HCT116 (cell line): ENCODE results near the gene HIVEP3. TPM values are rescaled to one million over a fixed set of nuclear protein-coding genes. Genes with fewer than 3 reads are reported as not detected.

Experiments used
- ATAC-seq: fragments of 200-7000 bp; cut with Tn5 transposase; 2 replicates; pipeline ENCODE4 v1.9.1; 2020; ENCODE audit warnings: mild to moderate bottlenecking, moderate library complexity
- BruUV-seq: library from RNA; stranded (reverse); fragments of 400-500 nt; replicated peaks from 2 replicates; lab custom pipeline; 2021; lab: Mats Ljungman, UMichigan
- CTCF ChIA-PET: fragments of 300-600 bp; sonication (Branson Sonifier 250); formaldehyde crosslinking; loops from one replicate; lab custom pipeline; 2021; ENCODE audit warnings: antibody characterized with exemption; lab: Charles Lee
- POLR2A ChIA-PET: fragments of 300-600, 350-600 bp; sonication (Branson Sonifier 250); formaldehyde crosslinking; loops from one replicate; lab custom pipeline; 2021; ENCODE audit warnings: antibody characterized with exemption; lab: Charles Lee
- RAD21 ChIA-PET, 2 experiments: fragments of 300-600 bp; sonication (Branson Sonifier 250); formaldehyde crosslinking; loops; one replicate each; lab custom pipeline; 2023; ENCODE audit warnings: low total read pairs in 2 of 2; ENCODE audit not compliant: uncharacterized antibody in 2 of 2, unreplicated experiment in 2 of 2, low non-redundant PET in 1 of 2; lab: Charles Lee
- DNase-seq: peaks from one replicate; pipeline ENCODE4 v3.0.0-alpha.2; 2010; ENCODE audit warnings: low read depth, low spot score
- H2AFZ ChIP-seq: fragments of 200-600 bp; shearing (Covaris generic), sonication (generic); 2 replicates; pipeline ENCODE4 v1.6.1; 2017; ENCODE audit warnings: low read depth, mixed run types, mixed read lengths, antibody characterized with exemption, low read length; ENCODE audit not compliant: poor library complexity, severe bottlenecking
- H3K27ac ChIP-seq: 2 replicates; pipeline ENCODE4 v1.5.1; 2012; ENCODE audit warnings: low read depth, low read length
- H3K27me3 ChIP-seq: fragments of 200-600 bp; sonication (generic); 2 replicates; pipeline ENCODE4 v1.6.1; 2016; ENCODE audit warnings: mixed run types, low read length, mixed read lengths; ENCODE audit not compliant: insufficient read depth
- H3K36me3 ChIP-seq, 2 experiments: fragments of 200-500 bp in 1 of 2; fragments of 200-600 bp in 1 of 2; sonication (Bioruptor generic) in 1 of 2; sonication (generic) in 1 of 2; 2 replicates each; pipeline versions ENCODE4 v1.5.1 to v1.6.1; 2014 to 2016; ENCODE audit warnings: low read length in 2 of 2, inconsistent platforms in 1 of 2, mixed read lengths in 1 of 2, mixed run types in 1 of 2; ENCODE audit not compliant: insufficient read depth in 2 of 2, control insufficient read depth in 1 of 2
- H3K4me1 ChIP-seq, 2 experiments: fragments of 200-600 bp in 1 of 2; sonication (generic) in 1 of 2; 2 replicates each; pipeline versions ENCODE4 v1.5.1 to v1.6.1; 2012 to 2017; ENCODE audit warnings: low read length in 2 of 2, inconsistent platforms in 1 of 2, mild to moderate bottlenecking in 1 of 2, mixed read lengths in 1 of 2, mixed run types in 1 of 2, moderate library complexity in 1 of 2; ENCODE audit not compliant: insufficient read depth in 2 of 2, control insufficient read depth in 1 of 2
- H3K4me2 ChIP-seq: fragments of 200-600 bp; sonication (generic); 2 replicates; pipeline ENCODE4 v1.6.1; 2017; ENCODE audit warnings: mixed run types, low read length, mixed read lengths
- H3K4me3 ChIP-seq, 2 experiments: fragments of 200-600 bp in 1 of 2; sonication (generic) in 1 of 2; replicated peaks in 1 of 2; 2 replicates each; pipeline ENCODE4 v1.5.1; 2011 to 2016; ENCODE audit warnings: low read length in 2 of 2, control low read depth in 1 of 2, low read depth in 1 of 2, mild to moderate bottlenecking in 1 of 2, mixed read lengths in 1 of 2, mixed run types in 1 of 2
- H3K79me2 ChIP-seq: fragments of 200-600 bp; sonication (generic); 2 replicates; pipeline ENCODE4 v1.6.1; 2017; ENCODE audit warnings: mild to moderate bottlenecking, mixed run types, low read length, moderate library complexity, mixed read lengths; ENCODE audit not compliant: insufficient read depth
- H3K9ac ChIP-seq: fragments of 200-600 bp; sonication (generic); 2 replicates; pipeline ENCODE4 v1.6.1; 2016; ENCODE audit warnings: low read length, mixed read lengths
- H3K9me2 ChIP-seq: fragments of 200-600 bp; sonication (generic), shearing (Covaris generic); 2 replicates; pipeline ENCODE4 v1.6.1; 2017; ENCODE audit warnings: mixed run types, mild to moderate bottlenecking, moderate library complexity; ENCODE audit not compliant: insufficient read depth
- H3K9me3 ChIP-seq, 2 experiments: fragments of 200-500 bp in 1 of 2; fragments of 200-600 bp in 1 of 2; sonication (Bioruptor generic) in 1 of 2; sonication (generic) in 1 of 2; 2 replicates each; pipeline ENCODE4 v1.6.1; 2014 to 2017; ENCODE audit warnings: low read length in 2 of 2, mixed read lengths in 2 of 2, inconsistent platforms in 1 of 2, low read depth in 1 of 2, mild to moderate bottlenecking in 1 of 2, mixed run types in 1 of 2, moderate library complexity in 1 of 2; ENCODE audit not compliant: control insufficient read depth in 1 of 2, insufficient read depth in 1 of 2
- H4K20me1 ChIP-seq: fragments of 200-600 bp; sonication (generic), shearing (Covaris generic); 2 replicates; pipeline ENCODE4 v1.6.1; 2017; ENCODE audit warnings: mixed run types, mild to moderate bottlenecking, moderate library complexity; ENCODE audit not compliant: insufficient read depth
- CBX3 ChIP-seq: IDR thresholded peaks from 2 replicates; pipeline ENCODE4 v1.6.1; 2012; ENCODE audit warnings: low read depth
- ELF1 ChIP-seq: IDR thresholded peaks from 2 replicates; pipeline ENCODE4 v1.6.1; 2012; ENCODE audit warnings: low read depth, borderline replicate concordance
- EZH2 ChIP-seq: fragments of 200-600 bp; sonication (generic); IDR thresholded peaks from 2 replicates; pipeline ENCODE4 v1.6.1; 2017; ENCODE audit warnings: antibody characterized with exemption, mixed run types
- JUND ChIP-seq: IDR thresholded peaks from 2 replicates; pipeline ENCODE4 v1.6.1; 2012
- POLR2AphosphoS5 ChIP-seq: IDR thresholded peaks from 2 replicates; pipeline ENCODE4 v1.6.1; 2011; ENCODE audit warnings: mild to moderate bottlenecking, low read depth, low read length, moderate library complexity
- RAD21 ChIP-seq: IDR thresholded peaks from 2 replicates; pipeline ENCODE4 v1.6.1; 2012; ENCODE audit warnings: low read depth, mild to moderate bottlenecking
- SP1 ChIP-seq: IDR thresholded peaks from 2 replicates; pipeline ENCODE4 v1.6.1; 2012; ENCODE audit warnings: low read depth
- TCF7L2 ChIP-seq: IDR thresholded peaks from 2 replicates; pipeline ENCODE4 v1.7.0; 2011; ENCODE audit warnings: borderline replicate concordance, inconsistent platforms; ENCODE audit not compliant: insufficient read depth, insufficient read length; ENCODE audit errors: extremely low read depth
- YY1 ChIP-seq: IDR thresholded peaks from 2 replicates; pipeline ENCODE4 v1.6.1; 2011; ENCODE audit warnings: low read length, low read depth, moderate library complexity, mild to moderate bottlenecking; ENCODE audit not compliant: insufficient replicate concordance; ENCODE audit errors: extremely low read depth
- ZNF274 ChIP-seq: fragments of 200-500 bp; sonication (Bioruptor generic); IDR thresholded peaks from 2 replicates; pipeline ENCODE4 v1.6.1; 2014; ENCODE audit warnings: mild to moderate bottlenecking, low read depth, low read length, inconsistent platforms
- intact Hi-C: fragments of 100-400 bp; cut with micrococcal nuclease; formaldehyde crosslinking; loops from 2 replicates; pipeline ENCODE4 v1.10.0; 2022
- total RNA-seq: library from RNA; stranded (reverse); gene quantifications from one replicate; pipeline ENCODE4 v1.2.1, GENCODE V29; 2021; ENCODE audit not compliant: unreplicated experiment
- TF ChIP-seq, protein P1 (sequence below): IDR thresholded peaks from 2 replicates; pipeline ENCODE4 v1.6.1; 2012
- TF ChIP-seq, protein P2 (sequence below): IDR thresholded peaks from 2 replicates; pipeline ENCODE4 v1.6.1; 2011; ENCODE audit warnings: mild to moderate bottlenecking, low read length, moderate library complexity; ENCODE audit not compliant: insufficient replicate concordance; ENCODE audit errors: extremely low read depth

Gene HIVEP3
- total RNA-seq, 1 experiment from 2014 or later: 7.1 TPM

DNA sequence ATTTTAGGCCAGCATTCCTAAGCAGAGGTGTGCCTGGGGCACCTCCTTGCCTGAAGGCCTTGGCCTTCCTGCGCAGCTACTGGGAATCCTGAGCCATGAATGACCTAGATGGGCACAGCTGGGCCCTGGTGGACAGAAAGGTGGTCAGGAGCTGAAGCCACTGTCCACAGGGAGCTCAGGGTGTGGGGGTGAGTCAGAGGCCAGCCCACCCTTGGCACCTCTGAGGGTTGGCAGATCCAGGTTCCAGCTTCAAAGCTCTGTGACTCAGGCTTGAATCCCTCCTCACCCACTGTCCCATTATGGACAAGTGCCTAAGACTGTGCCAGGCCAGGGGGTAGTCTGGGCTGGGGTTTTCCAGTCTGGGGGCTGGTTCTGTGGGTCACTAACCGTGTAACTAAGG, 427.8 kb downstream of the HIVEP3 start:
- no peaks in the 10 kb centered on the region for H3K9me3 ChIP-seq
- H3K79me2 ChIP-seq: no peaks in the 10 kb centered on the region
- POLR2A ChIA-PET: no interaction called here
- no peak overlapping the region for H3K27ac ChIP-seq
- RAD21 ChIA-PET: no interaction called here
- no TSS peak for BruUV-seq
- H3K36me3 ChIP-seq: no peaks in the 10 kb centered on the region
- H3K9ac ChIP-seq: no peak overlapping the region
- no peak overlapping the region for H3K4me3 ChIP-seq
- no peaks in the 10 kb centered on the region for H4K20me1 ChIP-seq
- no peaks in the 10 kb centered on the region for H3K27me3 ChIP-seq
- peak overlapping the region; percentile 31 for H3K4me2 ChIP-seq
- H2AFZ ChIP-seq: no peak overlapping the region
- TF ChIP-seq RAD21 (no peak), ELF1 (no peak), CBX3 (no peak), JUND (no peak), POLR2AphosphoS5 (no peak), YY1 (no peak), ZNF274 (no peak), SP1 (no peak), TCF7L2 (no peak), EZH2 (no peak)
- TF ChIP-seq, protein P1, sequence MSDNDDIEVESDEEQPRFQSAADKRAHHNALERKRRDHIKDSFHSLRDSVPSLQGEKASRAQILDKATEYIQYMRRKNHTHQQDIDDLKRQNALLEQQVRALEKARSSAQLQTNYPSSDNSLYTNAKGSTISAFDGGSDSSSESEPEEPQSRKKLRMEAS: no peak
- TF ChIP-seq, protein P2, sequence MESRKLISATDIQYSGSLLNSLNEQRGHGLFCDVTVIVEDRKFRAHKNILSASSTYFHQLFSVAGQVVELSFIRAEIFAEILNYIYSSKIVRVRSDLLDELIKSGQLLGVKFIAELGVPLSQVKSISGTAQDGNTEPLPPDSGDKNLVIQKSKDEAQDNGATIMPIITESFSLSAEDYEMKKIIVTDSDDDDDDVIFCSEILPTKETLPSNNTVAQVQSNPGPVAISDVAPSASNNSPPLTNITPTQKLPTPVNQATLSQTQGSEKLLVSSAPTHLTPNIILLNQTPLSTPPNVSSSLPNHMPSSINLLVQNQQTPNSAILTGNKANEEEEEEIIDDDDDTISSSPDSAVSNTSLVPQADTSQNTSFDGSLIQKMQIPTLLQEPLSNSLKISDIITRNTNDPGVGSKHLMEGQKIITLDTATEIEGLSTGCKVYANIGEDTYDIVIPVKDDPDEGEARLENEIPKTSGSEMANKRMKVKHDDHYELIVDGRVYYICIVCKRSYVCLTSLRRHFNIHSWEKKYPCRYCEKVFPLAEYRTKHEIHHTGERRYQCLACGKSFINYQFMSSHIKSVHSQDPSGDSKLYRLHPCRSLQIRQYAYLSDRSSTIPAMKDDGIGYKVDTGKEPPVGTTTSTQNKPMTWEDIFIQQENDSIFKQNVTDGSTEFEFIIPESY: no peak
- ATAC-seq: no peak
- CTCF ChIA-PET: interaction anchor here (1.5 to 1.7 kb wide), 2 partner anchors 8 to 25 kb away, joined by 7 to 15 read pairs; partner anchors contain the start of gene EDN2
- H3K9me2 ChIP-seq: no peaks in the 10 kb centered on the region
- peaks cover 21 to 65% of the 10 kb centered on the region in 2 experiments for H3K4me1 ChIP-seq
- intact Hi-C loops: loop anchor here (5.0 kb wide), 1 partner anchor 224 kb away; no protein-coding TSS in a partner anchor
- DNase-seq: no peak
